Stimulated activated naive CD4-positive, alpha-beta T cell (primary cell): Measurements from ENCODE around the gene PLAAT5.

Experiments
- DNase-seq, 6 experiments: peaks; one replicate each; lab custom pipeline; 2025; lab: John Stamatoyannopoulos, UW

Gene PLAAT5

GRCh38 chr11:63512816-63513215 is 21.8 kb upstream of the PLAAT5 start:
- no peak for DNase-seq

DNA sequence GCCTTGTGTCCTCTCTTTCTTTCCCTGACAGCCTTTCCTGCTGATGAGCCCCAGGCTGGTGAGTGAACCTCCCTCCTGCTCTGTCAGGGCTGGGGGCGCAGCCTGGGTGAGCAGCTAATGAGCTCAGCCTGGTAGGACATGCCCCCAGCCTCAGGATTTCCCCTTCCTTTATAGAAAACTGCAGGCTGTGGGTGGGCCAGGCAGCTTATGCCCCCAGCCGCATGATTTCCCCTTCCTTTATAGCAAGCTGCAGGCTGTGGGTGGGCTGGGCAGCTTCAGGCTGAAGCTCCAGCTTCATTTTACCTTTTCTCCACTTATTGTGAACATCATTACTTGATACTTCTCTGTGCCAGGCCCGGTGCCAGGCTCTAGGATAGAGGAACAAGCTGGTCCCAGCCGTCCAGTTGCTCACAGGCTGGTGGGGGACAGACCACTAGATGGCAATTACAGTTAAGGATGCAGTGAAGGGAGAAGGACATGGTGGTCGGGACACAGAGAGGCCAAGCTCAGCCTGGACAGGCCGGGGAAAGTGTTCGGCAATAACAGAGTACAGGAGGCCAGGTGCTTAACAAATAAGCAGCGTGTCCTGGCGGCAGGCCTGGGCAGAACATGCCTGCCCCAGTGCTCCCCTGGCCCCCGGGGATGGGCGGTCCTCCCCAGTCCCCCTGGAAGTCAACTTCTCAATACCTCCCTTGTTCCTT is 20.2 kb upstream of the PLAAT5 start:
- DNase-seq = no peak

- DNase-seq = no peak
Observed at GRCh38 chr11:63510360-63511047, 19.5 kb upstream of the PLAAT5 start.

- no peak for DNase-seq
Observed at GRCh38 chr11:63508745-63509144, 17.8 kb upstream of the PLAAT5 start.

- DNase-seq = peak in 1 of 6 experiments; percentile 7
Observed at GRCh38 chr11:63508009-63508408, 17.0 kb upstream of the PLAAT5 start.

DNA sequence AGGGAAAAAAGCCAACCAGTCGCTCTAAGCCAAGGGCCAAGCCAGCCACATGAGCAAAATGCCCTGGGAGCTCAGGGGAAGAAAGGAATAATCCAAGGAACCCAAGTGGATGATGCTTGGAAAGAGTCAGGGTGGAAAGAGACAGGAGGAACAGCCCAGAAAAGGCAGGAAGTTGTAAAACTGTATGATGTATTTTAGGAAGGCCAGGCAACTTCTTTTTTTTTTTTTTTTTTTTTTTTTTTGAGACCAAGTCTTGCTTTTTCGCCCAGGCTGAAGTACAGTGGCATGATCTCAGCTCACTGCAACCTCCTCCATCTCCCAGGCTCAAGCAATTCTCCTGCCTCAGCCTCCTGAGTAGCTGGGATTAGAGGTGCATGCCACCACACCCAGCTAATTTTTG is 16.5 kb upstream of the PLAAT5 start:
- DNase-seq = no peak

GRCh38 chr11:63506876-63507275 is 15.9 kb upstream of the PLAAT5 start:
- no peak for DNase-seq

DNA sequence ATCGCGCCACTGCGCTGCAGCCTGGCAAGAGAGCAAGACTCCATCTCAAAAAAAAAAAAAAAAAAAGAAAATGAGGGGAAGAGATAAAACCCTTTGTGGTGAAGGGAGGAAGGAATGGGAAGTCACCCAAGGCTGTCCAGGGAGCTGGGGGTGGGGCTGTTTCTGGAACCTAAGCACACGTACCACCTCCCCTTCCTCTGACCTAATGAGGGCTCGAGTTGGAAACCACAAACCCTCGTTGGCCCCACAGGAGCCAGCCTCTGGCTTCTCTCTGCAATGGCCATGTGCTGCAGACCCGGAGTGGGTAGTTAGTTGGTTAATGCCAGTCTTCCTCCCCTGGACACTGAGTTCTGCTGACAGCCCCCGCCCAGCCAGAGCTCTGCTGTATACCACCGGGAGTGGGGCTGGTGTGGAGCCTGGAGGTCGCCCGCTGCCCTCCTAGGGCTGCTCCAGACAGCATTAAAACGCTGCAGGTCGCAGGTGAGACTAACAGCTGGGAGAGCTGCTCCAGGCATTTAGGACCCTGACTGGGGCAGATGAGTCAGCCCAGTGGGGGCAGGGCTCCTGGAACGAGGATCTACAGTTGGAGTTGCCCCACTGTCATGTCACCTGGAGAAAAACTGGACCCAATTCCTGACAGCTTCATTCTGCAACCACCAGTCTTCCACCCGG is 15.0 kb upstream of the PLAAT5 start, which contains the start of gene LGALS12:
Gene LGALS12 (plus strand): TSS at position 228 of the 672 bp plus-strand sequence. CDS start 375 bp downstream, at position 603.
- no peak for DNase-seq

GRCh38 chr11:63504933-63505586 is 14.1 kb upstream of the PLAAT5 start:
- DNase-seq = no peak

GRCh38 chr11:63504054-63504453 is 13.1 kb upstream of the PLAAT5 start:
- no peak for DNase-seq

GRCh38 chr11:63503492-63503891 is 12.5 kb upstream of the PLAAT5 start:
- no peak for DNase-seq

DNA sequence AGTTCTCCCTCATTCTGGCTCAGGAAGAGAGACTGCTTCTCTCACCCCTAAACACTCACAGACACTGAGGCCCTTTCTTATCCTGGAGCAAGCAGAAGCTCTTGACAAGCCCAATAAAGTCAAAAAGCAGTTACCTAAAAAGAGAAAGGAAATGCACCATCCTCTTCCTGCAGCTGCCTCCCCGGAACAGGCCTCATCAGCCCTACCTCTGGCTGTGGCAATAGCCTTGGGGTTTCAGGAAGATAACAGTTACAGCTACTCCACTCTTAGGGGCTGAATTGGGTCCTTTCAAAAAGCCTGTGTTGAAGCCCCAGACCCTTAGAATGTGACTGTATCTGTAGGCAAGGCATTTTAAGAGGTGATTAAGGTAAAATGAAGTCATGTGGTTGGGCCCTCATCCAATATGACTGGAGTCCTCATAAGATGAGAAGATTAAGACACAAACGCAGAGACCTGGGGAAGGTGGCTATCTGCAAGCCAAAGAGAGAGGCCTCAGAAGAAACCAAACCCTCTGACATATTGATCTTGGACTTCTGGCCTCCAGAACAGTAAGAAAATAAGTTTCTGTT is 11.4 kb upstream of the PLAAT5 start:
- DNase-seq = no peak

- DNase-seq = no peak
Observed at GRCh38 chr11:63501236-63501635, 10.3 kb upstream of the PLAAT5 start.

DNA sequence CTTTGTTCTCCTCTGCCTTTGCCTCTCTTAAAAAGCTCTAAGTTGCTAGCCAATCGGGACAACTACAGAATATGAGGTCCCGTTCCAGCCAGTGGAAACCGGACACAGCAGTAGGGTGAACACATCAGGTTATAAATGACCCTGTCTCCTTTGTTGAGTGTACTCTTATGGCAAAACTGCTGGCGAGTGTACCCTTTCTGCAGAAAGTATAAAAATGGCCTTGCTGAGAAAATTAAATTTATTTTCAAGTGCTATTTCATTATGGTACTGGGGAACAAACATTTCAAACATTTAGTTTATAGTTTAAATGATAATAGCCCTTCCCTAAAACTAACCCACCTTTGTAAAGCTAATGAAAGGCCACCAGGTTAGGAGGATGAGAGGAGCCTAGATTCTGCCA is 8.9 kb upstream of the PLAAT5 start:
- no peak for DNase-seq

DNA sequence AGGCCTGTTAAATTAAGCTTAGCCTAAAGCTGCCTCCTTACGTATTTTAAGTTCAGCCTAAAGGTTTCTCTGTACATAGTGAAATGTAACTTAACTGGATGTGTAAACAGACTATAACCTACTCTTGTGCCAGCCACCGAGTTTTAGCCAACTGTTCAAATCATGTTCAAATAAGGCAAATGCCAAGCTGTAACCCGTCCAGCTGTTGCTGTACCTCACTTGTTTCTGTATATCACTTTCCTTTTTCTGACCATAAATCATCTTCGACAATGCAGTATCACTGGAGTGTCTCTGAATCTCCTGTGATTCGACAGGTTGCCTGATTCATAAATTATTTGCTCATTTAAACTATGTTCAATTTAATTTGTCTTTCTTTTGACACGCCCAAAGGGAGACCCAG is 4.0 kb upstream of the PLAAT5 start:
- DNase-seq = no peak

DNA sequence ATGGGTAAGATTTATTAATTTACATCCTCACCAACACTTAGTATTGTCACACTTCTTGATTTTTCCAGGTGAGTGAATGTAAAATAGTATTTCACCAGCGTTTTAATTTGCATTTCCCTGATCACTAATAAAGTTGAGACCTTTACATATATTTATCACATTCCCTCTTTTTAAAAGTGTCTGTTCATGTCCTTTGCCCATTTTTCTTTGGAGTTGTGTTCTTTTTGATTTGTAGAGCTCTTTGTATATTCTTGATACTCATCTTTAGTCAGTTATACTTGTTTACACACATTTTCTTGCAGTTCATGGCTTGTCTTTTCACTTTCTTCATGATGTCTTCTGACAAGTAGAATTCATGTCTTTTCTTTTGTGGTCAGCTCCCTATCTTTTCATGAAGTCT is 2.2 kb upstream of the PLAAT5 start:
- no peak for DNase-seq

GRCh38 chr11:63492441-63492840 is 1.5 kb upstream of the PLAAT5 start:
- DNase-seq = no peak

- DNase-seq = peak in 2 of 6 experiments; percentile 2 to 14
Observed at GRCh38 chr11:63491636-63492372, 837 bp upstream of the PLAAT5 start.

DNA sequence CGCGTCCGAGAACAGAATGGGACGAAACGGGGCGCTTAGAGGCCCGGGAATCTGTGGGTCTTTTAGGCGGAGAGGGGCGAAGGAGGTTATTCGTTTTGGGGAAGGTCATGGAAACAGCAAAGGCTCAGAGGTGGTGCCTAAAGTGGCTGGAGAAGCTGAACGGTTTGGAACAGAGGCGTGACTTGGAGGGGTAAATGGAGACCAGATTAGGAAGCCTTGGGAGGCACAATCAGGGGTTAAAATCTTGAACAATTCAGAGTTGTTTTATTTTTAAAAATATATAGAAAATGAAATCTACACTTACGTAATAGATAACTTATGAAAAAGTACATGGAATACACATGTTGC is 247 bp upstream of the PLAAT5 start:
- DNase-seq = peak in 1 of 6 experiments; percentile 13

GRCh38 chr11:63489879-63490278 is 1.1 kb downstream of the PLAAT5 start:
- DNase-seq = no peak

GRCh38 chr11:63488789-63489188 is 2.2 kb downstream of the PLAAT5 start:
- no peak for DNase-seq

DNA sequence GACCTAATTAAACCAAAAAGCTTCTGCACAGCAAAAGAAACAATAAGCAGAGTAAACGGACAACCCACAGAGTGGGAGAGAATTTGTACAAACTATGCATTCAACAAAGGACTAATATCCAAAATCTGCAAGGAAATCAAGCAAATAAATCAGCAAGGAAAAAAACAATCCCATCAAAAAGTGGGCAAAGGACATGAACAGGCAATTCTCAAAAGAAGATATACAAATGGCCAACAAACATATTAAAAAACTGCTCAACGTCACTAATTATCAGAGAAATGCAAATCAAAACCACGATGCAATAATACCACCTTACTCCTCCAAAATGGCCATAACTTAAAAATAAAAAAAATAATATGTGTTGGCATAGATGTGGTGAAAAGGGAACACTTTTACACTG is 5.2 kb downstream of the PLAAT5 start:
- DNase-seq = no peak
